GM18511 (cell line): ENCODE measurements around the gene PRKAB1.
"Not testable (repeated sequence)": the region's sequence is repeated elsewhere in the genome, so short reads cannot be mapped to it uniquely, and the experiment has no call there.

Source experiments
- ATAC-seq: cut with Tn5 transposase; IDR thresholded peaks from one replicate; pipeline ENCODE4 v1.9.1; 2021; ENCODE audit warnings: mild to moderate bottlenecking, moderate library complexity; ENCODE audit not compliant: unreplicated experiment

Gene PRKAB1, protein sequence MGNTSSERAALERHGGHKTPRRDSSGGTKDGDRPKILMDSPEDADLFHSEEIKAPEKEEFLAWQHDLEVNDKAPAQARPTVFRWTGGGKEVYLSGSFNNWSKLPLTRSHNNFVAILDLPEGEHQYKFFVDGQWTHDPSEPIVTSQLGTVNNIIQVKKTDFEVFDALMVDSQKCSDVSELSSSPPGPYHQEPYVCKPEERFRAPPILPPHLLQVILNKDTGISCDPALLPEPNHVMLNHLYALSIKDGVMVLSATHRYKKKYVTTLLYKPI

GRCh38 chr12:119667577-119668323, at the start of gene PRKAB1:
PRKAB1 (plus strand) TSS chr12:119668133; CDS start chr12:119668245, 112 bp downstream.
- ATAC-seq: peak; percentile 96

DNA sequence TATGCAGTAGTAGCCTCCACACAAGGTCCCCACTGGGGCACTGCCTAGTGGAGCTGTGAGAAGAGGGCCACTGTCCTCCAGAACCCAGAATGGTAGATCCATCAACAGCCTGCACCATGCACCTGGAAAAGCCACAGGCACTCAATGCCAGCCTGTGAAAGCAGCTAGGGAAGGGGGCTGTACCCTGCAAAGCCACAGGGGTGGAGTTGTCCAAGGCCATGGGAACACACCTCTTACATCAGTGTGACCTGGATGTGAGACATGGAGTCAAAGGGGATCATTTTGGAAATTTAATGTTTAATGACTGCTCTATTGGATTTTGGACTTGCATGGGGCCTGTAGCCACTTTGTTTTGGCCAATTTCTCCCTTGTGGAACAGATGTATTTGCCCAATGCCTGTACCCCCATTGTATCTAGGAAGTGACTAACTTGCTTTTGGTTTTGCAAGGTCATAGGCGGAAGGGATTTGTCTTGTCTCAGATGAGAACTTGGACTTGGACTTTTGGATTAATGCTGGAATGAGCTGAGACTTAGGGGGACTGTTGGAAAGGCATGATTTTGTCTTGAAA, 49.5 kb upstream of the PRKAB1 start:
- ATAC-seq: not testable (repeated sequence)

DNA sequence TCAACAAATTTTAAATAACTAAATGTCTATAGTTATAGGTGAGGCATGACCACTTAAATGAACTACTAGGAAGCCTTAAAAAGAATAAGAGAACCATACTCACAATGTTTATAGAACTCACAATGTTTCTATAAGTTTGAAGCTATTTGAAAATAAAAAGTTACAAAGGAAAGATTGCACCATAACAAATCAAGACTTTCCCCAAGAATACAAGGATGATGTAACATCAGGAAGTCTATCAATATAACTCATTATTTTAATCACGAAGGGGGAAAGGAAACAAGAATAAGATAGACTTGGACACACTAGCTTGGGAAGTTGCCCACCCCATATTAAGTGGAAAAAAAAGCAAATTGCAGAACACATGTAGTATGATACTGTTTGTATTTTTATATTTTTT, 47.4 kb upstream of the PRKAB1 start:
- ATAC-seq: no peak

DNA sequence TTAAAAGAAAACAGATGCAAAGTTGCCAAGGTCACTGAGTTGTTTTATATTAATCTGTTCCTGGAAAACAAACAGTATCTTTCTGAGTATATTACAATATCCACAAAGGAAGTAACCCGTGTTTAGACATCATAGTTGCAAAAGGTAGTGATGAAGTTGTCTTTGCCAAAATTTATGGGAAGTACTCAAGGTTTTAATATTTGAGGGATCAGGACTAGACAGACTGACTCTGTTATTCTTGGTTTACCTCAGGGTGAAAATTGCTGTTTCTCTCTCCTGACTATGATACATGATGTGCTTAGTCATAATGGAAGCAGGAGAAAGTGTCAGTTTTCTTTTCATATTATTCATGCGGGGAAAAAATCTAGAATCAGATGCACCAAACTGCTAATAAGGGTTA, 46.1 kb upstream of the PRKAB1 start:
- ATAC-seq: no peak

GRCh38 chr12:119624966-119625365, 43.0 kb upstream of the PRKAB1 start:
- ATAC-seq: no peak

GRCh38 chr12:119627019-119627643, 40.8 kb upstream of the PRKAB1 start:
- ATAC-seq: no peak

- ATAC-seq: no peak
Measured at GRCh38 chr12:119627686-119628085, 40.2 kb upstream of the PRKAB1 start.

- no peak for ATAC-seq
Measured at GRCh38 chr12:119630223-119630780, 37.6 kb upstream of the PRKAB1 start.

GRCh38 chr12:119630962-119631550, 36.9 kb upstream of the PRKAB1 start:
- no peak for ATAC-seq

DNA sequence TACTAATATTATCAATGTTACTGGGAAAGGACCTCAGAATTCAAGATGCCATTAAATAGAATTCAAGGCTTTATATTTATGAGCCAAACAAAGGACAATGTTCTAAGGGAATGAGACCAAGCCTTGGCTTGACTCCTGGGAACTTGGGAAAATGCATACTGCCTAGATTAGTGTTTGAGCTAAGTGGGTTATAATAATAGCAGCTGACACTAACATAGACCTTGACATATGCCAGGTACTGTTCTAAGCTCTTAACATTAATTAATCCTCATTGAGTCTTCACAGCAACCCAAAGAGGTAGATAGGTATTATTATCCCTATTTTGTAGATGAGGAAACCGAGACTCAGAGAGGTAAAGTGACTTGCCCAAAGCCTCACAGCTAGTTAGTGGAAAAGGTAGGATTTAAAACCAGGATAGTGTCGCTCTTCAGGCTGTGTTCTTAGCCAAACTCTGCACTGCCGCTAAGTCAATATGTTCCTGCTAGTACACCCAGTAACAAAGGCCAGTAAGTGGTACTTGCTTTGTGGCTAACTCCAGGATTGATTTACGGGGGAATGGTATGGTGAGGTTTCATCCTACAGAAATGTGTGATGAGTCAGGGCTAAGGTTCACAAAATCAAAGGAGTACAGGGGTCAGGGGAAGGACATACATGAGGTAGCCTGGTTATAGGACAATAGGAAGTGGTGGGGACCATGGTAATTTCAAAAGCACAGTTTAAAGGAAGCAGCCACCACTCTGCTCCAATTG, 35.8 kb upstream of the PRKAB1 start:
- ATAC-seq: no peak

GRCh38 chr12:119634743-119635142, 33.2 kb upstream of the PRKAB1 start:
- no peak for ATAC-seq

DNA sequence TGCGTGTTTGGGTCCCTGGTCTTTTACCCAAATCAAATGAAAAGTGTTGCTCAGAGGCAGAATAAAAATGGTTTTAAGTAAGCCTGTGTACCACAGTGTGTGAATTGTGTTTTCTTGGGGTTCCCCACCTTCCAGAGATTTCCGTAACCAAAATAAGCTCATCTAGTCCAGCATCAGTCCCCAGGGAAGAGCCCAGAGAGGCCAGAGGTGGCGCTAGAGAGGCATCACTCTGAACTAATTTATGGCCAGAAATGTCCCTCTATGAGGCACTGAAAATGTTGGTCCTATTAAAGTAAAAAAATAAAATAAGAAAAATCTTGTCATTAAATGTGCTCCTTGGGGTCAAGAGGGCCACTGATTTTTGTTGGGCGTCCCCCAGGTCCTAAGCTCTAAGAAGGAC, 24.9 kb upstream of the PRKAB1 start:
- ATAC-seq: no peak

- no peak for ATAC-seq
Measured at GRCh38 chr12:119644930-119645329, 23.0 kb upstream of the PRKAB1 start.

DNA sequence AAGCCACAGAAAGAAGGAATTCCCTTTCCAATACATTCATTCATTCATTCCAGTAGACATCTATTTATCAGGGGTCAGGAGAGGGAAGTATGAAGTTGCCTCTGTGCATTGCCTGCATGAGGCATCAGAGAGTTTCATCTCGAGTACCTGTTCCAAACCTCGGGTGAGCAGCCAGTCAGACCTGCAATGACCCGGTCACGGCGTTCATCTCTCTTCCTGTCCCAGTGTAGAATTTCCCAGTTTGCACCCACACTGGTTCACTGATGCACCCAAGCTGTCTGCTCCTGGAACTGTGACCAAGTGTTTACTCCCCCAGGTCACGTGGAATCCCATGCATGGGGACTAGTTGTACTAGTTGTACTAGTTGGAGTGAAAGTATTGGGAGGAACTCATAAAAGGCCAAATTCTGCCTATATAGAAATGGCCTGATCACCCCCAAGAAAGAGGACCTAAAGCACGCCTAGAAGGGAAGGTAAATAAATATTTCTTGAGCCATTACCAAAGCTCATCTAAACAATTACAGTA, 22.3 kb upstream of the PRKAB1 start:
- ATAC-seq: no peak

DNA sequence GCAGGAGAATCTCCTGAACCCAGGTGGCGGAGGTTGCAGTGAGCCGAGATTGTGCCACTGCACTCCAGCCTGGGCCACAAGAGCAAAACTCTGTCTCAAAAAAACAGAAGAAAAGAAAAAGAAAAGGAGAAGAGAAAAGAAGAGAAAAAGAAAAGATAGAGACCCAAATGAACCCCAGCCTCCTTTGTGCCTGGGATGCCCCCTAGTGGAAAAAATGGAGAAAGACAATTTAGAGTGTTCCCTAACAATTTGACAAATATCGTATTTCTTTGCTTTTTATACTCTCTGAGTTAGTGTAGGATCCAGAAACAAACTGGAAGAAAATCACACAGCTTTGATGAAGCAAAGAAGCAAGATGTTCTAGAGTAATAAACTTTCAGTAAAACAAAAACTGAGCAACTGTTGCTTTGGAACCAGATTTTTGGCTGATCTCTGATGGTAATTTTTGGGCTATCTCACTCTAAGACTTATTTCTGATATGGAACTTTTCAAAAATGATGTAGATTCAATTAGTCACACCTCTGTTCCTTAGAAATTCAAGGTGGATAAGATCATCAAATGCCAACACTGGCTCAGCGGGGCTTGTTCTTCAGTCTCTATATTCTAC, 18.6 kb upstream of the PRKAB1 start:
- no peak for ATAC-seq

DNA sequence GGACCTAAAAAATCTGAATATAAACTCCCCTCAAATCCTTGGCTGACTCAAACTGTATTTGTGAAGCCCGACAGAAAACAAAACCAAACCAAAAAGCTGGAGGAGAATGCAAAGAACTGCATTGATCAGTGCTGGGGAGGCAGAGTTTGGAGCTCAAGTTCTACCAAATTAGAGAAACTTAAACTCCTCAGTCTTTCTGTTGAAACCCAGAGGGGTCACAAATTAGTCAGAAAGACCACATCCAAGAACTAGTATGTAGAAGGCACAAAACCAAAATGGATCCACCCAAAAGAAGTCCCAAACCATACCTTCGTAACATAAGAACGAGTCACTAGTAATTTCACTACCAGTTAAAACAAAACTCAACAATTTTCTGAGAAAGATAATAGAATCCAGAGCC, 15.3 kb upstream of the PRKAB1 start:
- ATAC-seq: no peak

DNA sequence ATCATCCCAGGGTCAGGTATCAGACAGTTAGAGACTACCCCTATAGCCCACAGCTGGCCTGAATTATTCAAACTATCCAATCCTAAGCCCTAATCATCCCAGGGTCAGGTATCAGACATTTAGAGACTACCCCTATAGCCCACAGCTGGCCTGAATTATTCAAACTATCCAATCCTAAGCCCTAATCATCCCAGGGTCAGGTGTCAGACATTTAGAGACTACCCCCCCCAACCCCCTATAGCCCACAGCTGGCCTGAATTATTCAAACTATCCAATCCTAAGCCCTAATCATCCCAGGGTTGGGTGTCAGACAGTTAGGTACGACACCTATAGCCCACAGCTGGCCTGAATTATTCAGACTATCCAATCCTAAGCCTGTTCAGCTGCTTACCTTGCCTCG, 10.9 kb upstream of the PRKAB1 start:
- ATAC-seq: not testable (repeated sequence)

GRCh38 chr12:119658166-119658565, 9.8 kb upstream of the PRKAB1 start:
- ATAC-seq: not testable (repeated sequence)

DNA sequence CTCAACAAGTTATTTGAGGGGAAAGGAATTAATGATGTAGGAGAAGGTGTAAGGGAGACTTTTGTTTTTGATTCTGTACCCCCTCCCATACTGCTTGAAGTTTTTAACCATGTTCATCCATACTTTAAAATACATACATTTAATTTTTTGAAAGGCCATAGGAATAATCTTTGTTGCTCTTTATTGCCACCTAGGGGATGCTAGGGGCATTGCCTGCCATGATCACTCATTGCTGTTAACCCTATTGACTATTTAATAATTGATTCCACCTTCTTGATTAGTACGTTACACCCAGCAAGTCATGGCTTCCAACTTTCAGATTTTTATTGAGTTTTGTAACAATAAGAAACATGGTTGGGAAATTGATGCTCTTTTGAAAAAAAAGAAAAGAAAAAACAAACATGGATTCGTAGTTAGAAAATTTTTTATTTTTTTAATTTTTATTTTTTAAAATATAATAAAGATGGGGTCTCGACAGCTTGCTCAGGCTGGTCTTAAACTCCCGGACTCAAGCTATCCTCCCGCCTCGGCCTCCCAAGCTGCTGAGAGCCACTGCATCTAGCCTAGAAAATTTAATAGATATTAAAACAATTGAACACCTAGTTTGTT, 8.5 kb upstream of the PRKAB1 start:
- ATAC-seq: no peak
